Measurements from ENCODE around the gene KCNG3. TPM values are rescaled to one million over a fixed set of nuclear protein-coding genes. Genes with fewer than 3 reads are reported as not detected.

KCNG3 gene
- total and polyA plus RNA-seq, 8 donors = 0.23 to 0.83 (median 0.74) TPM

DNA sequence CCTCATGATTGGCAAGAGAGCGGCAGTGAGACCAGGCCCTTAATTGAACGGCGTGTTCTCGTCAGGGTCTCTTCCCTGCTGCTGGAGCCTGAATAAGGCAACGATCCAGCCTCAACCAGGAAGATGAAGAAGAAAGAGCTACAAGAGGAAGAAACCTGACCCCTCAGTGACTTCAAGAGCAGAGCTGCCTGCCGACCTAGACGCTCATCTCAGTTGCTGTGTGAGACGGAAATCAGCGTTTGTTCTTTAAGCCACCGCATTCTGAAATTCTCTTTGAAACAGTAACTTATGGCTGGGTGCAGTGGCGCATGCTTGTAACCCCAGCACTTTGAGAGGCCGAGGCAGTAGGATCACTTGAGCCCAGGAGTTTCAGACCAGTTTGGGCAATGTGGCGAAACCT lies 29.6 kb upstream of the KCNG3 start:
- Histone ChIP-seq H3K4me1 (no peaks in the 10 kb centered on the region), H3K4me3 (no peak overlapping the region), H3K36me3 (no peaks in the 10 kb centered on the region), H3K27ac (no peak overlapping the region), H3K27me3 (no peaks in the 10 kb centered on the region), H3K9me3 (no peaks in the 10 kb centered on the region)
- ATAC-seq (no peak), FAIRE-seq (no peak), DNase-seq (no peak)
- intact Hi-C loops (cut with DNase I) = no loop called here
- WGBS, 2 donors = 76 to 81% methylated on average over 13 of the region's 13 CpGs
- TF ChIP-seq, protein P1, sequence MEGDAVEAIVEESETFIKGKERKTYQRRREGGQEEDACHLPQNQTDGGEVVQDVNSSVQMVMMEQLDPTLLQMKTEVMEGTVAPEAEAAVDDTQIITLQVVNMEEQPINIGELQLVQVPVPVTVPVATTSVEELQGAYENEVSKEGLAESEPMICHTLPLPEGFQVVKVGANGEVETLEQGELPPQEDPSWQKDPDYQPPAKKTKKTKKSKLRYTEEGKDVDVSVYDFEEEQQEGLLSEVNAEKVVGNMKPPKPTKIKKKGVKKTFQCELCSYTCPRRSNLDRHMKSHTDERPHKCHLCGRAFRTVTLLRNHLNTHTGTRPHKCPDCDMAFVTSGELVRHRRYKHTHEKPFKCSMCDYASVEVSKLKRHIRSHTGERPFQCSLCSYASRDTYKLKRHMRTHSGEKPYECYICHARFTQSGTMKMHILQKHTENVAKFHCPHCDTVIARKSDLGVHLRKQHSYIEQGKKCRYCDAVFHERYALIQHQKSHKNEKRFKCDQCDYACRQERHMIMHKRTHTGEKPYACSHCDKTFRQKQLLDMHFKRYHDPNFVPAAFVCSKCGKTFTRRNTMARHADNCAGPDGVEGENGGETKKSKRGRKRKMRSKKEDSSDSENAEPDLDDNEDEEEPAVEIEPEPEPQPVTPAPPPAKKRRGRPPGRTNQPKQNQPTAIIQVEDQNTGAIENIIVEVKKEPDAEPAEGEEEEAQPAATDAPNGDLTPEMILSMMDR (IDR thresholded peaks at IDR 0.05) = no peak

GRCh38 chr2:42522035-42522434 lies 28.3 kb upstream of the KCNG3 start:
- no peak for ATAC-seq

GRCh38 chr2:42519624-42520023 lies 25.8 kb upstream of the KCNG3 start:
- H3K36me3 ChIP-seq = no peaks in the 10 kb centered on the region
- TF ChIP-seq, protein P1 (IDR thresholded peaks at IDR 0.05) = no peak
- no peaks in the 10 kb centered on the region for H3K27me3 ChIP-seq
- no peak for FAIRE-seq
- DNase-seq = no peak
- no peak for ATAC-seq
- H3K4me1 ChIP-seq = no peaks in the 10 kb centered on the region
- WGBS, 2 donors = 71 to 75% methylated on average over 8 of the region's 8 CpGs
- no peak overlapping the region for H3K27ac ChIP-seq
- no peak overlapping the region for H3K4me3 ChIP-seq
- H3K9me3 ChIP-seq = no peaks in the 10 kb centered on the region
- intact Hi-C loops (cut with DNase I) = loop anchor here in 2 of 3 donors (10.0 kb wide), 1 partner anchor 145 kb away; no protein-coding TSS in a partner anchor

More at GRCh38 chr2:42522035-42522434, 28.3 kb upstream of the KCNG3 start:
- Histone ChIP-seq H3K9me3 (no peaks in the 10 kb centered on the region), H3K36me3 (no peaks in the 10 kb centered on the region), H3K4me3 (no peak overlapping the region), H3K4me1 (no peaks in the 10 kb centered on the region), H3K27ac (no peak overlapping the region), H3K27me3 (no peaks in the 10 kb centered on the region)
- 64 to 79% methylated on average over 2 of the region's 2 CpGs for WGBS, 2 donors
- DNase-seq = no peak
- intact Hi-C loops (cut with DNase I) = no loop called here
- FAIRE-seq = no peak
- TF ChIP-seq, protein P1 (IDR thresholded peaks at IDR 0.05) = no peak

DNA sequence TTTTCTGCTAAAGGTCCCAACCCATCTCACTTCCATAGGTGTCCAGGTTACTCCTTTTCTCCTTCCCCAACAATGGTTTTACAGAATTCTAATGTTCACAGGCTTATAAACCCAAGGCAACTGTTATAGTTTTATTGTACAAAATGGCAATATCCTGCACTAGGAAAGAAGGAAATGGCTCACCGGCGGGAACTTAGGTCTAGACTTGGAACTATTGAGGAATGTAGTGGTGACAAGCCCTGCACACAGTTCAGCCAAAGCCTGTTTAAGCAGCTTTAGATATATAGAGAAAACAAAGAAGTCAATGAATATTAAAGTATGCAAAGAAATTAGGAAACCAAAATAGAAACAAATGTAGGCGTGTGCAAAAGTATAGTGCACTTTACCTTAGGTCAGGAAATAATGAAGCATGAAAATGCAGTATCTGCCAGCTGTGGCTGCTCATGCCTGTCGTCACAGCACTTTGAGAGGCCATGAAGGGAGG lies 22.7 kb upstream of the KCNG3 start:
- TF ChIP-seq, protein P1 (IDR thresholded peaks at IDR 0.05) = no peak
- no peaks in the 10 kb centered on the region for H3K27me3 ChIP-seq
- H3K9me3 ChIP-seq = no peaks in the 10 kb centered on the region
- no peak for FAIRE-seq
- H3K27ac ChIP-seq = no peak overlapping the region
- intact Hi-C loops (cut with DNase I) = loop anchor here in 2 of 3 donors (10.0 kb wide), 1 partner anchor 148 kb away; no protein-coding TSS in a partner anchor
- no peaks in the 10 kb centered on the region for H3K4me1 ChIP-seq
- WGBS, 2 donors = 89 to 94% methylated on average over 4 of the region's 4 CpGs
- no peak overlapping the region for H3K4me3 ChIP-seq
- no peak for DNase-seq
- ATAC-seq = no peak
- no peaks in the 10 kb centered on the region for H3K36me3 ChIP-seq

GRCh38 chr2:42513252-42513918 lies 19.6 kb upstream of the KCNG3 start:
- no peak overlapping the region for H3K4me3 ChIP-seq
- DNase-seq (peak in 3 of 6 donors; percentile 22 to 49 (median 43)), ATAC-seq (peak; percentile 93 to 99 (median 96)), FAIRE-seq (no peak)
- H3K27ac ChIP-seq = no peak overlapping the region
- no peaks in the 10 kb centered on the region for H3K4me1 ChIP-seq
- TF ChIP-seq, protein P1 (IDR thresholded peaks at IDR 0.05) = peak; percentile 33 to 56 (median 42)
- H3K36me3 ChIP-seq = no peaks in the 10 kb centered on the region
- no peaks in the 10 kb centered on the region for H3K9me3 ChIP-seq
- WGBS, 2 donors = 35 to 39% methylated on average over 5 of the region's 5 CpGs
- no peaks in the 10 kb centered on the region for H3K27me3 ChIP-seq
- intact Hi-C loops (cut with DNase I) = loop anchor here in 2 of 3 donors (10.0 kb wide), 1 partner anchor 151 kb away; no protein-coding TSS in a partner anchor
